Measurements from ENCODE around the gene ZNF600. TPM values are rescaled to one million over a fixed set of nuclear protein-coding genes. Genes with fewer than 3 reads are reported as not detected.
"Not testable (repeated sequence)": the region's sequence is repeated elsewhere in the genome, so short reads cannot be mapped to it uniquely, and the experiment has no call there.

The ZNF600 gene
- total RNA-seq, result 10 to 100 TPM; 12.6 to 14.4 TPM
- 10 to 100 TPM in 1 of 2 donors, 1 to 10 TPM in 1; 1.1 to 14.8 TPM for polyA plus RNA-seq
- long read RNA-seq, donor 1, partial matches to known transcripts, result 0 of 13 reads
- long read RNA-seq, donor 1, other reads (novel, unspliced or antisense), result 8 of 13 reads
- long read RNA-seq, donor 2, partial matches to known transcripts, result 0 of 7 reads
- long read RNA-seq, donor 2, other reads (novel, unspliced or antisense), result 4 of 7 reads

DNA sequence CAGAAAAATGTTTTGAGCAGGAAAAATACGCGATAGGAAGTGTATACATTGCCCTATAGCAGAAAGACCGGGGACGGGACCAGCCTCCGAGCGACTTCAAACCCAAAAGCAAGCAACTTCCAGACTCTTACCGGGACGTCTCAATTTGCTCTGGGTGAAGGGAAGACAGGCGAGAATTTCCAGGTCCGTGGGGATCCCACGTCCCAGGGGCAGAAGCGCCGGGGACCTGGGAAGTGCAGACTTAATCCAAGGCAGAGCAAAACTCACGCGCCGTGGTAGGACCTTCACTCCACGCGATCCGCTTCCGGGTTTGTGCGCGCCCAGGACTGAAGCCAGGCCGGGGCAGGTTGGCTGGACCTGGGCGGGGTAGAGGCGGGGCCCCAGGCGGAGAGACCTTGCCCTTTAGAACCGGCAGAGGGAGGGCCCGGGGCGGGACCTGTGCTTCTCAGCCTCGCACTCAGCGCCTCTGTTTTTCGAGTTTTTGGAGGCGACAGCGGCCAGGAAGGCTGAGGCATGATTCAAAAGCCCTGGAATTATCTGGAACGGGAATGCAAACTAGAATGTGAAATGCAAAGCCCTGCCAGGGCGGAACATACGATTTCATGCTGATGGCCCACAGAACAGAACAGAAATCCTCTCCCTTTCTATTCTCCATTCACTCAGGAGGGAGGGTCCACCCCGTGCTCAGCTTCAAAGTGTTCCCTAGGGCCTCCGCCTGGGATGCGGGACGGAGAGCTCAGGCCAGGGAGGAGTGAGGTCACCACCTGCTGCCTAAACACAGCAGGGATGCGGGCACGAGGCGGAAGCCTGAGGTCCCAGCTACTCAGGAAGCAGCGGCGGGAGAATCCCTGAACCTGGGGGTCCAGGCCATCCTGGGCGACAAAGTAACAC lies at the start of gene ZNF600:
ZNF600 (minus strand) TSS at position 328 of the 891 bp plus-strand sequence. CDS start 7,903 bp downstream, outside the sequence.
- H3K36me3 ChIP-seq (ENCODE audit: control insufficient read depth in 1 of 2, insufficient read depth in 2 of 2, low read length in 1 of 2); H3K4me1 ChIP-seq (ENCODE audit: control insufficient read depth in 1 of 2, insufficient read depth in 2 of 2, low read length in 2 of 2); intact Hi-C loops (cut with DNase I); H3K27me3 ChIP-seq (ENCODE audit: control insufficient read depth in 1 of 2, insufficient read depth in 2 of 2, low read length in 1 of 2); H3K9me3 ChIP-seq (ENCODE audit: control insufficient read depth, low read length): not testable (repeated sequence)
- peak; percentile 97 for ATAC-seq (ENCODE audit: low FRiP score)
- DNase-seq, result peak; percentile 91 to 95
- Histone ChIP-seq H3K27ac (ENCODE audit: low read depth in 1 of 2, low read length in 2 of 2) (peak within 1 kb of the TSS in 1 of 2 donors; percentile 76), H3K4me3 (ENCODE audit: low read length in 2 of 2) (peak within 1 kb of the TSS; percentile 6 to 85)
- 1 to 2% methylated on average over 47 of the region's 47 CpGs for WGBS, 2 donors

DNA sequence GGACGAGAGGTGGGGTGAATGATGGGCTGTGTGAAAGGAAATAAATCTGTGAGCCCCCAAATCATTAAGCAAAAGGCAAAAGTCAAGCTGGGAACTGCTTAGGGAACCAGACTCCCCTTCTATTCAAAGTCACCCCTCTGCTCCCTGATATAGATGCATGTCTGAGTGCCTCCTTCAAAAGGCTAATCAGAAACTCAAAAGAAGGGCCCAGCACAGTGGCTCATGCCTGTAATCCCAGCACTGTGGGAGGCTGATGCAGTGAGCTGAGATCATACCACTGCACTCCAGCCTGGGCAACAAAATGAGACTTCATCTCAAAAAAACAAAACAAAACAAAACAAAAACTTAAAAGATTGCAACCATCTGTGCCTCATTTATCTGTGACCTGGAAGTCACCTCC lies 47.7 kb upstream of the ZNF600 start:
- H3K27ac ChIP-seq (ENCODE audit: low read depth in 1 of 2, low read length in 2 of 2); H3K9me3 ChIP-seq (ENCODE audit: control insufficient read depth, low read length); H3K4me1 ChIP-seq (ENCODE audit: control insufficient read depth in 1 of 2, insufficient read depth in 2 of 2, low read length in 2 of 2); H3K4me3 ChIP-seq (ENCODE audit: low read length in 2 of 2); ATAC-seq (ENCODE audit: low FRiP score); H3K27me3 ChIP-seq (ENCODE audit: control insufficient read depth in 1 of 2, insufficient read depth in 2 of 2, low read length in 1 of 2); H3K36me3 ChIP-seq (ENCODE audit: control insufficient read depth in 1 of 2, insufficient read depth in 2 of 2, low read length in 1 of 2); DNase-seq; intact Hi-C loops (cut with DNase I): not testable (repeated sequence)
- 40 to 58% methylated on average over 1 of the region's 1 CpG for WGBS, 2 donors

DNA sequence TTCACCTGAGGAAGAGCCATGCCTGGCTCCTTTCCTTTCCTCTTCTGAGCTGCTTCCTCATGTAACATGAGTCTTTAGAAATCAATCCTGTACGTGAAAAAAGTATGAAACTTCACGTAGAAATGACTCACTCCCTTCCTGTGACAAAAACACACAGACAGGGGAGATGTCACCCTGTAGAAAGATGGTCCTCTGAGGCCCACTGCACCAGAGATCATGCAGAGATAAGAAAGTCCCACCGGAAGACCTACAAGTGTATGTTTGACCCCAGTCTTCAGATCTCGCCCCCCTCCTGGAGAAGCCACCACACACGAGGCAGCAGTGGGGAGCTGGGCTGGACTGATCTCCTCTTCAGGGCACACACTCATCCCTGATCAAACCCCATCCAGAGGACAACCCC lies 47.0 kb upstream of the ZNF600 start:
- H3K36me3 ChIP-seq (ENCODE audit: control insufficient read depth in 1 of 2, insufficient read depth in 2 of 2, low read length in 1 of 2); DNase-seq; H3K27ac ChIP-seq (ENCODE audit: low read depth in 1 of 2, low read length in 2 of 2); H3K4me1 ChIP-seq (ENCODE audit: control insufficient read depth in 1 of 2, insufficient read depth in 2 of 2, low read length in 2 of 2); ATAC-seq (ENCODE audit: low FRiP score); H3K9me3 ChIP-seq (ENCODE audit: control insufficient read depth, low read length); H3K27me3 ChIP-seq (ENCODE audit: control insufficient read depth in 1 of 2, insufficient read depth in 2 of 2, low read length in 1 of 2); intact Hi-C loops (cut with DNase I); H3K4me3 ChIP-seq (ENCODE audit: low read length in 2 of 2): not testable (repeated sequence)
- WGBS, 2 donors, result 55 to 56% methylated on average over 5 of the region's 5 CpGs

DNA sequence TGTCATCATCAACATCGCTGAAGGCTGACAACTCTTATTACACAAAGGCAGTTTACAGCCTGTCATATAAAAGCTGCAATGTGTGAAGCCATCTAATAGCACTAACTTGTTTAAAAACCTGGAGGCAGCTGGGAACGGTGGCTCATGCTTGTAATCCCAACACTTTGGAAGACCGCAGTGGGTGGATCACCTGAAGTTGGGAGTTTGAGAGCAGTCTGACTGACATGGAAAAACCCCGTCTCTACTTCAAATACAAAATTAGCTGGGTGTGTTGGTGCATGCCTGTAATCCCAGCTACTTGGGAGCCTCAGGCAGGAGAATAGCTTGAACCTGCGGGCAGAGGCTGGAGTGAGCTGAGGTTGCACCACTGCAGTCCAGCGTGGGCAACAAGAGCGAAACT lies 43.3 kb upstream of the ZNF600 start:
- DNase-seq; H3K9me3 ChIP-seq (ENCODE audit: control insufficient read depth, low read length); H3K4me1 ChIP-seq (ENCODE audit: control insufficient read depth in 1 of 2, insufficient read depth in 2 of 2, low read length in 2 of 2); ATAC-seq (ENCODE audit: low FRiP score); H3K36me3 ChIP-seq (ENCODE audit: control insufficient read depth in 1 of 2, insufficient read depth in 2 of 2, low read length in 1 of 2); H3K4me3 ChIP-seq (ENCODE audit: low read length in 2 of 2); intact Hi-C loops (cut with DNase I); H3K27ac ChIP-seq (ENCODE audit: low read depth in 1 of 2, low read length in 2 of 2); H3K27me3 ChIP-seq (ENCODE audit: control insufficient read depth in 1 of 2, insufficient read depth in 2 of 2, low read length in 1 of 2): not testable (repeated sequence)
- 70 to 86% methylated on average over 7 of the region's 7 CpGs for WGBS, 2 donors

DNA sequence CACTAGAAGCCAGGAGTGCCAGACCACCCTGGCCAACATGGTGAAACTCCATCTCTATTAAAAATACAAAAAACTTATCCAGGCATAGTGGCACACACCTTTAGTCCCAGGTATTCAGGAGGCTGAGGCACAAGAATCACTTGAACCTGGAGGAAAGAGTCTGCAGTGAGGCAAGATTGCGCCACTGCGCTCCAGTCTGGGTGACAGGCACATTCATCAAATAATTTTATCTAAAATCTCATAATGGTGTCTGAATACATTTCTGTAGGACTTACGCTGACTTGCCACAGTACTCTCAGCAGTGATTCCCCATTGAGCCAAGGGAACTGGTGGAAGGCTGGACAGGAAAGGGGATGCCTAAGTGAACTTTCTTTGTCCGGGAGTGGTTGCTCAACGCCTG lies 39.2 kb upstream of the ZNF600 start:
- Histone ChIP-seq H3K27ac (ENCODE audit: low read depth in 1 of 2, low read length in 2 of 2) (no peak overlapping the region), H3K4me1 (ENCODE audit: control insufficient read depth in 1 of 2, insufficient read depth in 2 of 2, low read length in 2 of 2) (no peaks in the 10 kb centered on the region), H3K27me3 (ENCODE audit: control insufficient read depth in 1 of 2, insufficient read depth in 2 of 2, low read length in 1 of 2) (no peaks in the 10 kb centered on the region), H3K36me3 (ENCODE audit: control insufficient read depth in 1 of 2, insufficient read depth in 2 of 2, low read length in 1 of 2) (no peaks in the 10 kb centered on the region), H3K9me3 (ENCODE audit: control insufficient read depth, low read length) (peaks cover 1% of the 10 kb centered on the region), H3K4me3 (ENCODE audit: low read length in 2 of 2) (no peak overlapping the region)
- WGBS, 2 donors, result 83 to 93% methylated on average over 5 of the region's 5 CpGs
- no peak for DNase-seq
- ATAC-seq (ENCODE audit: low FRiP score), result no peak
- intact Hi-C loops (cut with DNase I), result no loop called here

DNA sequence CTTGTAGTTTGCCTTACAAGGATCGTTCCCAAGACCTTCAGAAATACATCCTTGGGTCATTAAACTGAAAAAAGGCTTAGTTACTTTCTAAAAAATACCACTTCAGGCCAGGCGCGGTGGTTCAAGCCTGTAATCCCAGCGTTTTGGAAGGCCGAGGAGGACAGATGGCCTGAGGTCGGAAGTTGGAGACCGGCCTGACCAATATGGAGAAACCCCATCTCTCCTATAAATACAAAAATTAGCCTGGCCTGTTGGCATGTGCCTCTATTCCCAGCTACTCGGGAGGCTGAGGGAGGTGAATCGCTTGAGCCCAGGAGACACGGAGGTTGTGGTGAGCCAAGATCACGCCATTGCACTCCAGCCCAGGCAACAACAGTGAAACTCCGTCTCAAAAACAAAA lies 37.1 kb upstream of the ZNF600 start:
- DNase-seq (no peak), ATAC-seq (ENCODE audit: low FRiP score) (no peak)
- Histone ChIP-seq H3K4me1 (ENCODE audit: control insufficient read depth in 1 of 2, insufficient read depth in 2 of 2, low read length in 2 of 2) (no peaks in the 10 kb centered on the region), H3K4me3 (ENCODE audit: low read length in 2 of 2) (no peak overlapping the region), H3K27me3 (ENCODE audit: control insufficient read depth in 1 of 2, insufficient read depth in 2 of 2, low read length in 1 of 2) (no peaks in the 10 kb centered on the region), H3K9me3 (ENCODE audit: control insufficient read depth, low read length) (peaks cover 1% of the 10 kb centered on the region), H3K27ac (ENCODE audit: low read depth in 1 of 2, low read length in 2 of 2) (no peak overlapping the region), H3K36me3 (ENCODE audit: control insufficient read depth in 1 of 2, insufficient read depth in 2 of 2, low read length in 1 of 2) (no peaks in the 10 kb centered on the region)
- WGBS, 2 donors, result 91 to 95% methylated on average over 12 of the region's 12 CpGs
- intact Hi-C loops (cut with DNase I), result no loop called here

DNA sequence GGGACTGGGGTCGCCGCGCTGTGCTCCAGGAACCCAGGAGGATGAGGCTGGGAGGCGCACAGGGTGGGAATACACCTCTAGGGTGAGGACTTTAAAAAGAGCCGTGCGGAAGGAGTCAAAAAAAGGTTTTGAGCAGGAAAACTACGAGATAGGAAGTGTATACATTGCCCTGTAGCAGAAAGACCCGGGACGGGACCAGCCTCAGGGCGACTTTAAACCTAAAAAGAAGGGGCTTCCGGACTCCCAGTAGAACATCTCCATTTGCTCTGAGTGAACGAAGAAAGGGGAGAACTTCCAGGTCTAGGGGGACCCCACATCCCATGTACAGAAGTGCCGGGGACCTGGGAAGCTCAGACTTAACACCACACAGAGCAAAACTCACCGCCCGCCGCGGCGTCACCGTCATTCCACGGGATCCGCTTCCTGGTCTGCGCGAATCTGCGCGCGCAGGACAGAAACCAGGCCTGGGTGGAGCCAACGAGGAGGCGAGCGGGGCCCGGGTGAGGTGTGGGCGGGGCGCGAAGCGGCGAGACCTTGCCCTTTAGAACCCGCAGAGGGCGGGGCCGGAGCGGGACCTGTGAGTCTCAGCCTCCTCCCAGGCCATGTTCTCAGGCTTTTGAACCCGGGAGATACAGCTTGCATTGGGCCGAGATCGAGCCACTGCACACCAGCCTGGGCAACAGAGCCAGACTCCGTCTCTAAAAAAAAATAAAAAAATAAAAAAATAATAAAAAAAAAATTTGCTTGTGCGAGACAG lies 34.8 kb upstream of the ZNF600 start, which contains the start of gene ZNF28:
ZNF28 (minus strand) TSS at position 430 of the 757 bp plus-strand sequence. CDS start 3,675 bp downstream, outside the sequence.
- WGBS, 2 donors, result 1% methylated on average over 23 to 39 of the region's 44 CpGs
- peak within 1 kb of the TSS; percentile 60 to 67 for H3K4me3 ChIP-seq (ENCODE audit: low read length in 2 of 2)
- peak within 1 kb of the TSS in 1 of 2 donors; percentile 41 for H3K27ac ChIP-seq (ENCODE audit: low read depth in 1 of 2, low read length in 2 of 2)
- H3K9me3 ChIP-seq (ENCODE audit: control insufficient read depth, low read length); H3K4me1 ChIP-seq (ENCODE audit: control insufficient read depth in 1 of 2, insufficient read depth in 2 of 2, low read length in 2 of 2); H3K36me3 ChIP-seq (ENCODE audit: control insufficient read depth in 1 of 2, insufficient read depth in 2 of 2, low read length in 1 of 2); intact Hi-C loops (cut with DNase I); H3K27me3 ChIP-seq (ENCODE audit: control insufficient read depth in 1 of 2, insufficient read depth in 2 of 2, low read length in 1 of 2): not testable (repeated sequence)
- DNase-seq (peak; percentile 85 to 90), ATAC-seq (ENCODE audit: low FRiP score) (peak; percentile 99)

DNA sequence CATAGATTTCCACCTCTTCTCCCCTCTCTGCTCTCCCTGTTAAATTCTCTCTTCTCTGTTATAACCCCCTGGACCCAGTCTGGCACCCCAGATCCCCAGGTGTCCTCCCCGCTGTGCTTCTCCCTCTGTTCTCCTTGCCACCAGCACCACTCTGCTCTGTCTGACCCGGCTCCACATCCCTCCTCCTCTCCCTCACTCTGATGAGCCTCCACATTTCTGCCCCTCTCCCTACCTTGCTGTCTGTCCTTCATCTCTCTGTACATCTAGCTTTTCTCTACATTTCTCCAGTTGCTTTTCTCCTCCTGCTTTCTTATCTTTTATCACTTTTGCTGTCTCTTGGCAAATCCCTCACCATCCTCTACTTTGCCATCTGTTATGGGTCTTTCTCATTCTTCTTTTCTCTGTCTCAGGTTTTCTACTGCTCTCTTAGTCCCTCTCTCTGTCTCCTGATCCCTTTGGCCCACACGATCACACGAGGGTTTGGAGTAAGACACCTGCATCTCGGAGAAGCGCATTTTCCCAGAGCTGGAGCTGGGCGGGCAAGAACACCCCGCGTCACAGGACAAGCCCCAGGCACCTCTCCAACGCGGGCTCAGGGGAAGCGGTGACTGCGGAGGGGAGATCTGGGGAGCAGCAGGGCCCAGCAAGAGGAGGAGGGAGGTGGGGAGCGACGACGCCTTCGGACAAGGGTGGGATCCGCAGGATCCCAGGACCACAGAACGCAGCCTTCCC lies 34.0 kb upstream of the ZNF600 start:
- H3K27me3 ChIP-seq (ENCODE audit: control insufficient read depth in 1 of 2, insufficient read depth in 2 of 2, low read length in 1 of 2); H3K36me3 ChIP-seq (ENCODE audit: control insufficient read depth in 1 of 2, insufficient read depth in 2 of 2, low read length in 1 of 2); H3K27ac ChIP-seq (ENCODE audit: low read depth in 1 of 2, low read length in 2 of 2); intact Hi-C loops (cut with DNase I); H3K9me3 ChIP-seq (ENCODE audit: control insufficient read depth, low read length); H3K4me1 ChIP-seq (ENCODE audit: control insufficient read depth in 1 of 2, insufficient read depth in 2 of 2, low read length in 2 of 2): not testable (repeated sequence)
- DNase-seq (peak; percentile 55 to 86), ATAC-seq (ENCODE audit: low FRiP score) (peak; percentile 78)
- 7 to 8% methylated on average over 13 to 19 of the region's 19 CpGs for WGBS, 2 donors
- peak overlapping the region in 1 of 2 donors; percentile 67 for H3K4me3 ChIP-seq (ENCODE audit: low read length in 2 of 2)
